AG09309 (cell line): Measurements from ENCODE around the gene PTPRE.

Source experiments
- DNase-seq: peaks from one replicate; pipeline ENCODE4 v3.0.0-alpha.2; 2010; ENCODE audit warnings: low read depth
- H3K4me3 ChIP-seq: 2 replicates; pipeline ENCODE4 v1.5.1; 2011; ENCODE audit warnings: mild to moderate bottlenecking, low read depth, low read length, moderate library complexity; ENCODE audit not compliant: control insufficient read depth
- TF ChIP-seq, protein P1 (sequence below): IDR thresholded peaks from 2 replicates; pipeline ENCODE4 v1.5.1; 2011; ENCODE audit warnings: mild to moderate bottlenecking, low read depth, low read length, inconsistent platforms; ENCODE audit not compliant: insufficient read depth, control insufficient read depth; ENCODE audit errors: missing control alignments

PTPRE gene

DNA sequence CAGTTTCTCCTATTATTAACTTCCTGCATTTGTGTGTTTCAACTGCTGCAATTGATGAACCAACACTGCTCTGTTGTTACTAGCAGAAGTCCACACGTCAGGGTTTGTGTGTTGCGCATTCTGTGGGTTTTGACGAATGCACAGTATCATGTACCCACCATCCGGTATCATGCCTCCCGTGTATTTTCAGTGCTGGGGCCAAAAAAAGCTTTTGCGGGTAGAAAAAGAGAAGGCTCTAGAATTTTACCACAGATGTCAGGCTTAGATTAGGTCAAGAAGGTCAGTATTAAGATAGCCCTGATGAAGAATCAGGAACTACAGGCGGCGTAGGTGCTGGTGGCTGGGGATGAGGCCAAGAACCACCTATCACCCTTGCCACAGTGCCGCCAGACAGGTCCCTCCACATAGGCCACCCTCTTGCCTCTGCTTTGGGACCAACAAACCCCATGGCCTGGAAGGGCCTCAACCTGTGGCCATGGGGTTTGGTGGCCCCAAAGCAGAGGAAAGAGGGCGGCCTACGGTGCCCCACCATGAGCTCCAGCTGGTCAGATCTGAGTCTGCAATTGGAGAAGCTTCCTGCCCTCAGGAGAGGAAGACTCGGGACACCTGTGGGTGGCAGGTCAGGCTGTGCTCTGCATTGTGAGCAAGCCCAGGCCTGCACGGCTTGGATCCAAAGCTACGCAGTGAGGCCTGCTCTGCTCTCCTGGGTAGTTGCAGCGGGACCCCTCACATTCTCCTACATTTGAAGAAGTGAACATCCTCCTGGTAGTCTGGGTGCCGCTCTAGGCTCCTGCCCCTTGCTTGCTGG, 147.5 kb downstream of the PTPRE start:
- no peak for DNase-seq
- TF ChIP-seq, protein P1, sequence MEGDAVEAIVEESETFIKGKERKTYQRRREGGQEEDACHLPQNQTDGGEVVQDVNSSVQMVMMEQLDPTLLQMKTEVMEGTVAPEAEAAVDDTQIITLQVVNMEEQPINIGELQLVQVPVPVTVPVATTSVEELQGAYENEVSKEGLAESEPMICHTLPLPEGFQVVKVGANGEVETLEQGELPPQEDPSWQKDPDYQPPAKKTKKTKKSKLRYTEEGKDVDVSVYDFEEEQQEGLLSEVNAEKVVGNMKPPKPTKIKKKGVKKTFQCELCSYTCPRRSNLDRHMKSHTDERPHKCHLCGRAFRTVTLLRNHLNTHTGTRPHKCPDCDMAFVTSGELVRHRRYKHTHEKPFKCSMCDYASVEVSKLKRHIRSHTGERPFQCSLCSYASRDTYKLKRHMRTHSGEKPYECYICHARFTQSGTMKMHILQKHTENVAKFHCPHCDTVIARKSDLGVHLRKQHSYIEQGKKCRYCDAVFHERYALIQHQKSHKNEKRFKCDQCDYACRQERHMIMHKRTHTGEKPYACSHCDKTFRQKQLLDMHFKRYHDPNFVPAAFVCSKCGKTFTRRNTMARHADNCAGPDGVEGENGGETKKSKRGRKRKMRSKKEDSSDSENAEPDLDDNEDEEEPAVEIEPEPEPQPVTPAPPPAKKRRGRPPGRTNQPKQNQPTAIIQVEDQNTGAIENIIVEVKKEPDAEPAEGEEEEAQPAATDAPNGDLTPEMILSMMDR = no peak
- H3K4me3 ChIP-seq = no peak overlapping the region

DNA sequence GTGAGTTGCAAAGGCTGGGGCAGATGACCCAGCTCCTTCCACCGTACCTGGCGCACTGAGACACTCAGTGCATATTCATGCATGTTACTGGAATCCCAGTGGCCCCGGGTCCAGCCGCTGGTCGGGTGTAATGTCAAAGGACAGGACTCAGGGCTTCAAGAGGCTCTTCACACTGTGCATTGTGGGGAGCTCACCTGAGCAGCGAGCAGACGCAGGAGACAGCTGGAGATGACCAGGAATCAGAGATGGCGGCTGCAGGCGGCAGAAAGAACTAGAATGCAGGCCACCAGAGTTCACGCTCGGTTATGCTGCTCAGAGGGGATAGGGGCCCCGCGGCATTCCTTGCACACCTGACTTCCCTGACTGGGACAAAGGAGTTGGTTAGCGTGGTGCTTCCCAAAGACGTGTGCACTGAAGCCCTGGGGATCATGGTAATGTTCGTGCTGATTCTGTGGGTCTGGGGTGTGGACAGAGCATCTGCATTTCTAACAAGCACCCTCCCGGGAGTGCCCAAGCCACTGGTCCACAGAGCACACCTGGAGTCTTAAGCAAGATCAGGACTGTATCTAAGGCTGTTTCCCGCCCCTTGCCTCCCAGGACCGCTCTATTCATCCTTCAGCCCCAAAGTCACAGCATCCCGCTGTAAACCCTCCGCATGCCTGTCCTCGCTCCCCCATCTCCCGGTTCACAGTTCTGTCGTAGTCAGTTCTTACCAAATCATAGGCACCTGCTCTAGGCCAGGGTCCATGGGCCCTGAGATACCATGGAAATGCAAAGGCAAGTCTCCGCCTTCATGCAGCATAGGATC, 148.4 kb downstream of the PTPRE start:
- no peak overlapping the region for H3K4me3 ChIP-seq
- TF ChIP-seq, protein P1 = no peak
- DNase-seq = no peak

DNA sequence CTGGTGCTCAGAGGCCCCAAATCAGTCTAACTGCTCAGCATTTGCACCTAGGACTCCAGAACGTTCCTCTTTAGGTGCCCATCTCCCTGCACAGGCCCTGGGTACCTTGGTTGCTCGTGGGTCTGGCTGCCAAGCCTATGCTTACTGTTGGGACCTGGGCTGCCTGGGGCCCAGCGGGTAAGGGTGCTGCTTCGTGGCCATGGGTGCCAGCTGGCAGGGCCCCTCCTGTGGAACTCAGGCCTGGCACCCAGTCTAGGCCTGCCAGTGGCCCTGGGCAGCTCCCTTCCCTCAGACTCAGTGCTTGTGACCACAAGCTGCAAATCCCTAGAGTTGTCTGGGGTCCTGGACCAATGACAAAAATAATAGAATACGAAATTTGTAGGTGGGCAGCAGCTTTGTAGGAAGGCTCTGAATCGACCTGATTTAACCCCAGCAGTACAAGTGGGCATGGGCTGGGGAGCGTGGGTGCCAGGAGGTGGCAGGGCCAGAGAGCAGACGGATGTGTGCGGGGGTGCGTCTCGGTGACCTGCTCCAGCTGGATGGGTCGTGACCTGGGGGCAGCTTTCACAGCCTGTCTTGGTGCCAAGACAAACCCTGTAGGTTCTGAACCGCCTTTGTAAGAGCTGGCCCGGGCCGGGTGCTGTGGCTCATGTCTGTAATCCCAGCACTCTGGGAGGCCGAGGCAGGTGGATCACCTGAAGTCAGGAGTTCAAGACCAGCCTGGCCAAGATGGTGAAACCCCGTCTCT, 149.6 kb downstream of the PTPRE start:
- H3K4me3 ChIP-seq = no peak overlapping the region
- DNase-seq = no peak
- TF ChIP-seq, protein P1 = no peak

DNA sequence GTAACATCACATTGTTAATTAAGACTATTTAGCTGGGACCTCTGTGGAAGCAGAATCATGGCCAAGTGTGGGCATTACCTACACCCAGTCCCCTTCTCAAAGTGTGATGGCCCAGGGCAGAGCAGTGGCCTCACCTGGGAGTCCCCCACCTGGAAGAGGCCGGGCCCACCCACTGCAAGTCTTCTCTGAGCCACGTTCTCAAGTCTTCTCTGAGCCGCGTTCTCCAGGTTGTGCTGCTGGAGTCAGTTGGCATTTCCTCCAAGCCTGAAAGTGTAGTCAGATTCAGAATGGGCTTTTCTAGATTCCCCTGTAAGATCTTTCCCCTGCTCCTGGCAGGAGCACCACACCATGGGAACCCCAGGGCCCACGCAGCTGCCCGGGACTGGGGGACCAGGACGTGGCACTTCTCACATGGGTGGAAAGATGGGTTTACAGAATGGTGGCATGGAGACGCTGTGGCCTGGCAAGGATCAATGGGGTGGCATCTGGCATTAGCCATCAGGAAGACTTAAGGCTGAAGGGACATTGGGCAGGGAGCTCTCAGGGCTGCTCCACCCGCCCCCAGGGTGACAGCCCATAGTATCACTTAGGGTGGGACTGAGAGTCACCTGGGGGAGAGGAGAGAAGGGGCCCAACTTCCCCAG, 151.3 kb downstream of the PTPRE start:
- no peak for DNase-seq
- TF ChIP-seq, protein P1 = no peak
- no peak overlapping the region for H3K4me3 ChIP-seq

DNA sequence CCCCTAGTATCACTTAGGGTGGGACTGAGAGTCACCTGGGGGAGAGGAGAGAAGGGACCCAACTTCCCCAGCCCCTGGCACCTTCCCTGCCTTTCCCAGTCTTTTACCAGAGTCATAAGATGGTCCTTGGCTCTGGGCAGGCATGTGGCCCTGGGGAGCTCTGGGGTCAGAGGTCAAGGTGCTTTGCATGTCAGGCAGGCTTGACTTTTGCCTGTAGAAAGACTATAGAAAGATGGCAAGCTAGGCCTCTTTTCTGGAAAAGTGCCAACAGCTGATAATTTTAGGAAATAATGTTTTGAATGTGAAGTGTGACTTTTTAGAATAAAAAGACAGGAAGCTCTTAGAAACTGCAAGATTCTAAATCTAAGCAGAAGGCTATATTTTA, 151.8 kb downstream of the PTPRE start:
- TF ChIP-seq, protein P1 = no peak
- no peak overlapping the region for H3K4me3 ChIP-seq
- DNase-seq = no peak
